PFSK-1 (cell line): ENCODE measurements around the gene MAP7D3.

Experiments
- FOXP2 ChIP-seq: optimal IDR thresholded peaks from 2 replicates; pipeline ENCODE3; 2011; ENCODE audit warnings: borderline replicate concordance, control low read depth, inconsistent platforms; ENCODE audit not compliant: insufficient read depth; ENCODE audit errors: extremely low read length, extremely low read depth
- POLR2AphosphoS5 ChIP-seq: IDR thresholded peaks from 2 replicates; pipeline ENCODE4 v1.6.1; 2012; ENCODE audit warnings: low read depth, mild to moderate bottlenecking, control low read depth, low read length, moderate library complexity
- SIN3A ChIP-seq: IDR thresholded peaks from 2 replicates; pipeline ENCODE4 v1.6.1; 2012; ENCODE audit warnings: mild to moderate bottlenecking, low read length, moderate library complexity, borderline replicate concordance; ENCODE audit not compliant: insufficient read depth
- TAF1 ChIP-seq: IDR thresholded peaks from 2 replicates; pipeline ENCODE4 v1.6.1; 2012; ENCODE audit warnings: low read length, control low read depth, borderline replicate concordance; ENCODE audit not compliant: insufficient read depth
- TF ChIP-seq, protein P1 (sequence below), 2 experiments: IDR thresholded peaks; 2 replicates each; pipeline versions ENCODE4 v1.6.1 to v1.8.0; 2011 to 2012; ENCODE audit warnings: low read depth in 2 of 2, low read length in 2 of 2, control low read depth in 1 of 2, inconsistent platforms in 1 of 2, mild to moderate bottlenecking in 1 of 2, moderate library complexity in 1 of 2; ENCODE audit not compliant: insufficient read depth in 1 of 2

The MAP7D3 gene

DNA sequence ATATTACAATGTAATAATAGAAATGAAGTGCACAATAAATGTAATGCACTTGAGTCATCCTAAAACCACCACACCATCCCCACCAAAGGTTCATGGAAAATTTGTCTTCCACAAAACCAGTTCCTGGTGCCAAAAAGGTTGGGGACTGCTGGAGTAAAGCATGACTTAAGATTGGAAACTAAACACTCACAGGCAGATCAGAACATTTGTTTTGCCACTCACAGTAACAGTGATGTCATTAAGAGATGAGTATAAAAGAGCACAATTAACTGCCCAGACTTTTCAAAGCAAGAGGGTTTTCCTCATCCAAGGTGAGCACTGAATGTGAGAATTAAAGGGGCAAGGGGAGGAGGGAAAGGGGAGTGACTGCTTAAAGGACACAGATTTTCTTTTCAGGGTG lies 35.6 kb downstream of the MAP7D3 start:
- TF ChIP-seq SIN3A: no peak
- TF ChIP-seq FOXP2: no peak
- TF ChIP-seq, protein P1, sequence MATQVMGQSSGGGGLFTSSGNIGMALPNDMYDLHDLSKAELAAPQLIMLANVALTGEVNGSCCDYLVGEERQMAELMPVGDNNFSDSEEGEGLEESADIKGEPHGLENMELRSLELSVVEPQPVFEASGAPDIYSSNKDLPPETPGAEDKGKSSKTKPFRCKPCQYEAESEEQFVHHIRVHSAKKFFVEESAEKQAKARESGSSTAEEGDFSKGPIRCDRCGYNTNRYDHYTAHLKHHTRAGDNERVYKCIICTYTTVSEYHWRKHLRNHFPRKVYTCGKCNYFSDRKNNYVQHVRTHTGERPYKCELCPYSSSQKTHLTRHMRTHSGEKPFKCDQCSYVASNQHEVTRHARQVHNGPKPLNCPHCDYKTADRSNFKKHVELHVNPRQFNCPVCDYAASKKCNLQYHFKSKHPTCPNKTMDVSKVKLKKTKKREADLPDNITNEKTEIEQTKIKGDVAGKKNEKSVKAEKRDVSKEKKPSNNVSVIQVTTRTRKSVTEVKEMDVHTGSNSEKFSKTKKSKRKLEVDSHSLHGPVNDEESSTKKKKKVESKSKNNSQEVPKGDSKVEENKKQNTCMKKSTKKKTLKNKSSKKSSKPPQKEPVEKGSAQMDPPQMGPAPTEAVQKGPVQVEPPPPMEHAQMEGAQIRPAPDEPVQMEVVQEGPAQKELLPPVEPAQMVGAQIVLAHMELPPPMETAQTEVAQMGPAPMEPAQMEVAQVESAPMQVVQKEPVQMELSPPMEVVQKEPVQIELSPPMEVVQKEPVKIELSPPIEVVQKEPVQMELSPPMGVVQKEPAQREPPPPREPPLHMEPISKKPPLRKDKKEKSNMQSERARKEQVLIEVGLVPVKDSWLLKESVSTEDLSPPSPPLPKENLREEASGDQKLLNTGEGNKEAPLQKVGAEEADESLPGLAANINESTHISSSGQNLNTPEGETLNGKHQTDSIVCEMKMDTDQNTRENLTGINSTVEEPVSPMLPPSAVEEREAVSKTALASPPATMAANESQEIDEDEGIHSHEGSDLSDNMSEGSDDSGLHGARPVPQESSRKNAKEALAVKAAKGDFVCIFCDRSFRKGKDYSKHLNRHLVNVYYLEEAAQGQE (IDR thresholded peaks at IDR 0.05; ENCODE audit: insufficient read depth in 1 of 2, low read depth in 2 of 2, low read length in 2 of 2): no peak
- no peak for TF ChIP-seq POLR2AphosphoS5
- no peak for TF ChIP-seq TAF1

DNA sequence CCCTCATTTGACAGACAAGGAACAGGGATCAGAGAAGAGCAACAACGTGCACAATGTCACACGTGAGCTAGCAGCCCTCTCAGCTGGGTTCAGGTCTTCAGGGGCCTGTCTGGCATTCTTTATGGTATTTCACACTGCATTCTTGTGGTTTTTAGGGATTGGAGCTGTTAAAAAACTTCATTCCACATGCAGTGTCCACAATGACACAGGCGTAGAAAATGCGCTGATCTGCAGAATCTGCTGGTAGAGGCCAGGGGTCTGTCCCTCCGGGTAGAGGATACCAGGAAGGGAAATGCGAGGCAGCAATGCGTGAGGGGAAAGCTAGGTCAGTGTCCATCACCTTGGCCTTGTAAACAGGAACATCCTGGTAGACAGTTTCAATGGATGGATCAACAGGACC lies 36.6 kb downstream of the MAP7D3 start:
- peak; percentile 78 for TF ChIP-seq FOXP2
- TF ChIP-seq POLR2AphosphoS5: no peak

DNA sequence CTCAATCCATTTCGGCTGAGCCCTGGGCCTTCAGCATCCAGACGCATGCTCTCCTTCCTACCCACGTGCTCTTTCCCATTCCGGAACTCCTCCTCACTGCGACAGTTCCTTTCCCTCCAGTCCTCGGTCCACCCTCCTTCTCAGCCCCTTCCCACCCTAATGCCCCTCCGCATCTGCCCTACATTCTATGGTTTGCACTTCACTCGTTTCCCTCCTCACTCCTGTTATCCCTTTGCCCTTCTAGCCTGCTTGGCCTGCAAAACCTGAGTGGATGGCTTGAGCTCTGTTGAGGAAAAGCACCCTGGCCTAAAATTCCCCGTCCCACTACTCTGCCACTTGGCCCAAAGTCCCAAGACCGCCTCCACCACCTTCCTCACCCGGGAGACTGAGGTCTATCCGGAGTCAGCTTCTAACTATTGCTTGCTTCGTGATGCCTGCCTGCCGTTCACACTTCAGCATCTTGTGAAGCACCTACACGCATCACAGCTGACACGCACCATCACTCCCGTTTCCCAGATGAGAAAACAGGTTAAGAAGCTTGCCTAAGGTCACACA lies 38.6 kb downstream of the MAP7D3 start:
- TF ChIP-seq, protein P1 (IDR thresholded peaks at IDR 0.05; ENCODE audit: insufficient read depth in 1 of 2, low read depth in 2 of 2, low read length in 2 of 2): no peak
- TF ChIP-seq POLR2AphosphoS5: 0 out of 2 replicates have a peak, but pooled peaks have one; percentile 7

DNA sequence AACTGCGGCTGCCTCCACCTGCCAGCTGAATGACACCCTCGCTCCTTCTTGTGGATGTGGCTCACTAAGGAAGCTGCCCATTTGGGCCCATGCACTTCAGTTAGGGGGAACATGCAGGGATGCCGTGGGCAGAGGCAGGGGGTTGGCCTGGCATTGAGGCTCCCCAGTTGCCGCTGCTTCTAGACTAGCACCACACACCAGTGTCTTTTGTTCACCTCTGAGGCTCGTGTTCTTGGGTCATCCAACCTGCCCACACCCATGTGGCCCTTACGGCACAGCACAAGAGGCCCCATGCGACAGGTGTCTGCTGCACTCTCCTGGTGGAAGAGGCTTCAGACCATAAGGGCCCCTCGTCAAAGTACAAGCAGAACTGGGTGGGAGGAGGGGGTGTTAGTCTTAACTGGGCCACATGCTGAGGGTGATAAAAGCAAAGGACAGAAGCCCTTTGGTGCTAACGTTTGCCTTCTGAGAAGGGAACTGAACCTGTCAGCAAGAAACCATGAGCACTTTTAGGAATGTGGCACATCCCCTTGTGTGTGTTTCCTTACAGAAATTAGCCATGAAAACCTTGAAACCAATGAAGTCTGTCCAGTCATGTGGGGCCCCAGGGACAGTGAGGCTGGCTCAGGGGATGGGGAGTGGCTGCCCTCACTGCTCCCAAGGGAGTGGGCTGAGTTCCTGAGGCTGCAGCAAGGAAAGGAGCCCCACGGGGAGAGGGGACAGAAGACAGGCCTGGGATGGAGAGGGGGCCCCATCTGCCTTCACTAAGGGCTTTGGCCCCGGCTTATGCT lies 39.2 kb downstream of the MAP7D3 start:
- TF ChIP-seq FOXP2 (no peak), POLR2AphosphoS5 (0 out of 2 replicates have a peak, but pooled peaks have one; percentile 14), TAF1 (no peak)

DNA sequence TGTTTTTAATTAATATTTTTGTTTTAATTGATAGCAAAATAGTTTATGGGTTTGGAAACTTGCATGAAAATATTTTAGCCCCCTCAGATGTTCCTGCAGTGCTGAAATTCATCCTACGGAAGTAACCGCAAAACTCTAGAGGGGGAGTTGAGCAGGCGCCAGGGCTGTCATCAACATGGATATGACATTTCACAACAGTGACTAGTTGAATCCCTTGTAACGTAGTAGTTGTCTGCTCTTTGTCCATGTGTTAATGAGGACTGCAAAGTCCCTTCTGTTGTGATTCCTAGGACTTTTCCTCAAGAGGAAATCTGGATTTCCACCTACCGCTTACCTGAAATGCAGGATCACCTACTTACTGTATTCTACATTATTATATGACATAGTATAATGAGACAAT lies 40.4 kb downstream of the MAP7D3 start:
- no peak for TF ChIP-seq TAF1
- no peak for TF ChIP-seq FOXP2
- no peak for TF ChIP-seq SIN3A
- TF ChIP-seq, protein P1 (IDR thresholded peaks at IDR 0.05; ENCODE audit: insufficient read depth in 1 of 2, low read depth in 2 of 2, low read length in 2 of 2): no peak
- no peak for TF ChIP-seq POLR2AphosphoS5

DNA sequence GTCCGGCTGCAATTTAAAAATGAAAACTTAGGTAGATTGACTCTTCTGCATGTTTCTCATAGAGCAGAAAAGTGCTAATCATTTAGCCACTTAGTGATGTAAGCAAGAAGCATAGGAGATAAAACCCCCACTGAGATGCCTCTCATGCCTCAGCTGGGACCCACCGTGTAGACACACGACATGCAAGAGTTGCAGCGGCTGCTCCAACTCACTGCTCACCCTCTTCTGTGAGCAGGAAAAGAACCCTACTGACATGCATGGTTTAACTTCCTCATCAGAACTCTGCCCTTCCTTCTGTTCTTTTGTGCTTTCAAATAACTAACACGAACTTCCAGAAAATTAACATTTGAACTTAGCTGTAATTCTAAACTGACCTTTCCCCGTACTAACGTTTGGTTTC lies 41.0 kb downstream of the MAP7D3 start:
- TF ChIP-seq SIN3A (no peak), POLR2AphosphoS5 (no peak), FOXP2 (no peak), TAF1 (no peak)
- TF ChIP-seq, protein P1 (IDR thresholded peaks at IDR 0.05; ENCODE audit: insufficient read depth in 1 of 2, low read depth in 2 of 2, low read length in 2 of 2): no peak
